Measurements from ENCODE around the gene CEACAM19.
A peak's percentile ranks its signal among the peaks of the same experiment; 100 is the strongest.

Gene CEACAM19

DNA sequence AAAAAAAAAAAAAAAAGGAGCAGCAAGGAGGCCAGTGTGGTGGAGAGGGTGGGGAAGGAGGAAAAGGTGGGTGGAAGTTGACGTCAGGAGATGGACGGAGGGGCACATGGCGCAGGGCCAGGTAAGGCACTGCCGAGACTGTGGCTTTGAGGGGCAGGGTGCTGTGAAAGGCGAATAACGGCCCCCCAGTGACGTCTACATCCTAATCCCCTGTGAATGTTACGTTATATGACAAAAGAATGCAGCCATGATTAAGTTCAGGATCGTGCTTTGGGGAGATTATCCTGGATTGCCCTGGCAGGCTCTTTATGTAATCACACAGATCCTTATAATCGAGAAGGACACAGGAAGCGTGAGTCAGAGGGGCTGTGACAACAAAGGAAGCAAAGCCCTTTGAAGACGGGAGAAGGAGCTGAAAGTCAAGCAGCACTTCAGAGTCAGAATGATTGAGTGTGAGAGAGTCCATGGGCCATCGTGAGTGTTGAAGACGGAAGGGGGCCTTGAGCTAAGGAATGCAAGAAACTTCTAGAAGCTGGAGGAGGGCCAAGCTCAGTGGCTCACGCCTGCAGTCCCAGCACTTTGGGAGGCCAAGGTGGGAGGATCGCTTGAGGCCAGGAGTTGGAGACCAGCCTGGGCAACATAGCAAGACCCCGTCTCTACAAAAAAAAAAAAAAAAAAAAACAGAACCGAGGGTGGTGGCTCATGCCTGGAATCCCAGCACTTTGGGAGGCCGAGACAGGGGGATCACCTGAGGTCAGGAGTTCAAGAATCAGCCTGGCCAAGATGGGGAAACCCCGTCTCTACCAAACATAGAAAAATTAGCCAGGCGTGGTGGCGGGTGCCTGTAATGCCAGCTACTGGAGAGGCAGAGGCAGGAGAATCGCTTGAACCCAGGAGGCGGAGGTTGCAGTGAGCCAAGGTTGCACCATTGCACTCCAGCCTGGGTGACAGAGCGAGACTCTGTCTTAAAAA lies 13.9 kb downstream of the CEACAM19 start:
- peak; percentile 93 for DNase-seq (ENCODE audit: low read depth)
- TF ChIP-seq, protein P1, sequence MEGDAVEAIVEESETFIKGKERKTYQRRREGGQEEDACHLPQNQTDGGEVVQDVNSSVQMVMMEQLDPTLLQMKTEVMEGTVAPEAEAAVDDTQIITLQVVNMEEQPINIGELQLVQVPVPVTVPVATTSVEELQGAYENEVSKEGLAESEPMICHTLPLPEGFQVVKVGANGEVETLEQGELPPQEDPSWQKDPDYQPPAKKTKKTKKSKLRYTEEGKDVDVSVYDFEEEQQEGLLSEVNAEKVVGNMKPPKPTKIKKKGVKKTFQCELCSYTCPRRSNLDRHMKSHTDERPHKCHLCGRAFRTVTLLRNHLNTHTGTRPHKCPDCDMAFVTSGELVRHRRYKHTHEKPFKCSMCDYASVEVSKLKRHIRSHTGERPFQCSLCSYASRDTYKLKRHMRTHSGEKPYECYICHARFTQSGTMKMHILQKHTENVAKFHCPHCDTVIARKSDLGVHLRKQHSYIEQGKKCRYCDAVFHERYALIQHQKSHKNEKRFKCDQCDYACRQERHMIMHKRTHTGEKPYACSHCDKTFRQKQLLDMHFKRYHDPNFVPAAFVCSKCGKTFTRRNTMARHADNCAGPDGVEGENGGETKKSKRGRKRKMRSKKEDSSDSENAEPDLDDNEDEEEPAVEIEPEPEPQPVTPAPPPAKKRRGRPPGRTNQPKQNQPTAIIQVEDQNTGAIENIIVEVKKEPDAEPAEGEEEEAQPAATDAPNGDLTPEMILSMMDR (conservative IDR thresholded peaks at IDR 0.05; ENCODE audit: control insufficient read depth, insufficient read depth, low read depth, low read length), result no peak

GRCh38 chr19:44685877-44686276 lies 14.6 kb downstream of the CEACAM19 start:
- H3K4me3 ChIP-seq (ENCODE audit: control insufficient read depth, low read depth, low read length), result no peak overlapping the region
- TF ChIP-seq, protein P1 (conservative IDR thresholded peaks at IDR 0.05; ENCODE audit: control insufficient read depth, insufficient read depth, low read depth, low read length), result no peak
- DNase-seq (ENCODE audit: low read depth), result peak; percentile 43

More for the DNA sequence above, 13.9 kb downstream of the CEACAM19 start:
- H3K4me3 ChIP-seq (ENCODE audit: control insufficient read depth, low read depth, low read length), result no peak overlapping the region

GRCh38 chr19:44686896-44687295 lies 15.6 kb downstream of the CEACAM19 start:
- no peak for DNase-seq (ENCODE audit: low read depth)

DNA sequence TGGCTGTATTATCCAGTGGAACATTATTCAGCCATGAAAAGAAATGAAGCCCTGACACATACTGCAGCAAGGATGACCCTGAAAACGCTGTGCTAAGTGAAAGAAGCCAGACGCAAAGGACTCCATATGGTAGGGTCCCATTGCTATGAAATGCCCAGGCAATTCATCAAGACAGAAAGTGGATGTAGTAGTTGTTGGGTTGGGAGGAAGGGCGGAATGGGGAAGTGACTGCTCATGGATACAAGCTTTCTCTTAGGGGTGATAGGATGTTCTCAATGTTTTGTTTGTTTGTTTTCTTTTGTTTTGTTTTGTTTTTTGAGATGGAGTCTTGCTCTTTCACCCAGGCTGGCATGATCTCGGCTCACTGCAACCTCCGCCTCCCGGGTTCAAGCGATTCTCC lies 16.6 kb downstream of the CEACAM19 start:
- TF ChIP-seq, protein P1 (conservative IDR thresholded peaks at IDR 0.05; ENCODE audit: control insufficient read depth, insufficient read depth, low read depth, low read length), result no peak
- H3K4me3 ChIP-seq (ENCODE audit: control insufficient read depth, low read depth, low read length), result no peak overlapping the region
- DNase-seq (ENCODE audit: low read depth), result no peak

More at GRCh38 chr19:44686896-44687295, 15.6 kb downstream of the CEACAM19 start:
- TF ChIP-seq, protein P1 (conservative IDR thresholded peaks at IDR 0.05; ENCODE audit: control insufficient read depth, insufficient read depth, low read depth, low read length), result no peak
- no peak overlapping the region for H3K4me3 ChIP-seq (ENCODE audit: control insufficient read depth, low read depth, low read length)

DNA sequence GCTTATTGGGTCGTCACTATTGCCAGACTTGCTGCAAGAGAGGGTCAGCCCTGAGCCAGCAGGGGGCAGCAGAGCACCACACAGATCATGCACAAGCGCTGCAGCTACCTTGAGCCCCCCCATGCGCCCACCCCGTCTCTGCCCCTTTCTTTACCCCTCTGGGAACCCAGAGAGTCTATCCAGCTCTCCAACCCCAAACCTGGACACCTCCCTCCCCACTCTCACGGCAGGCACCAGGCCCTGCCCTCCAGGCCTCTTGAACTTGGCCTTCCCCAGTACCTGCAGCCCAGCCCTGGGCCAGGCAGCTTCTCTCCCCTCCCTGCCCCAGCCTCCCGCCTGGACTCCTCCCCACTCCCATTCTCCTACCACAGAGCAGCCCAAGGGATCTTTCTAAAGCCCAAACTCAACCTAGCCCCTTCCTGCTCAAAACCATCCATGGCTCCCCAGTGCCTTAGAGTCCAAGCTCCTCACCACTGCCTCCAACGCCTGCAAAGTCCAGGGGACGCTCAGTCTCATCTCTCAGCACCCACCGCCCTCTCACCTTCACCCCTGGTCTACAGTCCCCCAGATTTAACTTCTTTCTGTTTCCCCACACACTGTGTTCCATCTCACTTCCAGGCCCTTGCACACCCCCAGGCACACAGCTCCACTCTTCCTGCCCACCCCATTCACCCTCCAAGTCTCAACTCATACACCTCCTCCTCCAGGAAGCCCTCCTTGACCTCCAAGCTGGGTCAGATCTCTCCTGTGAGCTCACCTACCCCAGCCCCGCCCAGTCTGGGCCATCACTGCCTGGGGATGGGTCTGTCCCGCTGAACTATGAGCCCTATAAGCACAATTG lies 18.2 kb downstream of the CEACAM19 start:
- peak; percentile 64 for DNase-seq (ENCODE audit: low read depth)
- TF ChIP-seq, protein P1 (conservative IDR thresholded peaks at IDR 0.05; ENCODE audit: control insufficient read depth, insufficient read depth, low read depth, low read length), result peak; percentile 94
- no peak overlapping the region for H3K4me3 ChIP-seq (ENCODE audit: control insufficient read depth, low read depth, low read length)

DNA sequence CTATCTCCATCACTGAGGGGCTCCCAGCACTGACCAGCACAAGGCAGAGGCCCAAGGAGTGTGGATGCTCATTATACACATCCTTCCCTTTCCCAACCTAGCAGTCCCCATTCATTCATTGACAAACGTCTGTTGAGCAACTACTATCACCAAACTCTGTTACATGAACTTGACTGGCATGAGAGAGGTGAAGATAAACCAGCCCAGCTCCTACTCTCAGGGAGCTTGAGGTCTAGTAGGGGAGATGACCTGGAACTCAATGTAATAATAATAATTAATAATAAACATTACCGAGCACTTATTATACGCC lies 18.8 kb downstream of the CEACAM19 start:
- H3K4me3 ChIP-seq (ENCODE audit: control insufficient read depth, low read depth, low read length), result no peak overlapping the region
- TF ChIP-seq, protein P1 (conservative IDR thresholded peaks at IDR 0.05; ENCODE audit: control insufficient read depth, insufficient read depth, low read depth, low read length), result no peak
- DNase-seq (ENCODE audit: low read depth), result no peak
